ENCODE results near the gene MTMR3.

Gene MTMR3

GRCh38 chr22:30002861-30003486 is 120.0 kb downstream of the MTMR3 start:
- no peak for DNase-seq (ENCODE audit: low read depth)

GRCh38 chr22:30004101-30004500 is 121.1 kb downstream of the MTMR3 start:
- no peak for DNase-seq (ENCODE audit: low read depth)

GRCh38 chr22:30004694-30005093 is 121.7 kb downstream of the MTMR3 start:
- DNase-seq (ENCODE audit: low read depth): peak; percentile 29

- DNase-seq (ENCODE audit: low read depth): peak; percentile 63
These were observed 122.4 kb downstream of the MTMR3 start for GRCh38 chr22:30005213-30005857.

GRCh38 chr22:30007361-30007760 is 124.4 kb downstream of the MTMR3 start:
- DNase-seq (ENCODE audit: low read depth): no peak

GRCh38 chr22:30008401-30008800 is 125.4 kb downstream of the MTMR3 start:
- DNase-seq (ENCODE audit: low read depth): no peak

GRCh38 chr22:30009478-30009877 is 126.5 kb downstream of the MTMR3 start:
- no peak for DNase-seq (ENCODE audit: low read depth)

GRCh38 chr22:30010789-30011405 is 127.9 kb downstream of the MTMR3 start:
- no peak for DNase-seq (ENCODE audit: low read depth)

- no peak for DNase-seq (ENCODE audit: low read depth)
These were observed 130.2 kb downstream of the MTMR3 start for GRCh38 chr22:30013201-30013600.

GRCh38 chr22:30014244-30014643 is 131.3 kb downstream of the MTMR3 start:
- DNase-seq (ENCODE audit: low read depth): no peak

GRCh38 chr22:30015229-30015797 is 132.3 kb downstream of the MTMR3 start:
- peak; percentile 62 for DNase-seq (ENCODE audit: low read depth)

GRCh38 chr22:30015846-30016245 is 132.9 kb downstream of the MTMR3 start:
- DNase-seq (ENCODE audit: low read depth): peak; percentile 44

GRCh38 chr22:30016596-30016995 is 133.6 kb downstream of the MTMR3 start:
- DNase-seq (ENCODE audit: low read depth): no peak

- no peak for DNase-seq (ENCODE audit: low read depth)
These were observed 134.6 kb downstream of the MTMR3 start for GRCh38 chr22:30017375-30018223.

- no peak for DNase-seq (ENCODE audit: low read depth)
These were observed 137.5 kb downstream of the MTMR3 start for GRCh38 chr22:30020511-30020910.

- no peak for DNase-seq (ENCODE audit: low read depth)
These were observed 138.4 kb downstream of the MTMR3 start for GRCh38 chr22:30021338-30021737.

GRCh38 chr22:30021881-30022619 is 139.1 kb downstream of the MTMR3 start:
- no peak for DNase-seq (ENCODE audit: low read depth)

GRCh38 chr22:30023099-30023660 is 140.2 kb downstream of the MTMR3 start:
- DNase-seq (ENCODE audit: low read depth): no peak

GRCh38 chr22:30024231-30024630 is 141.3 kb downstream of the MTMR3 start:
- no peak for DNase-seq (ENCODE audit: low read depth)

- no peak for DNase-seq (ENCODE audit: low read depth)
These were observed 142.2 kb downstream of the MTMR3 start for GRCh38 chr22:30025221-30025620.

- DNase-seq (ENCODE audit: low read depth): no peak
These were observed 143.8 kb downstream of the MTMR3 start for GRCh38 chr22:30026756-30027155.
